Fibroblast of the aortic adventitia (primary cell): ENCODE data around the gene DEGS1. TPM values are rescaled to one million over a fixed set of nuclear protein-coding genes. Genes with fewer than 3 reads are reported as not detected.

Source experiments
- DNase-seq: peaks from one replicate; pipeline ENCODE4 v3.0.0-alpha.2; 2010; ENCODE audit warnings: low read depth
- H3K4me3 ChIP-seq: 2 replicates; pipeline ENCODE4 v1.5.1; 2011; ENCODE audit warnings: low read depth, mild to moderate bottlenecking, control low read depth, low read length, moderate library complexity
- total RNA-seq: library from RNA; depleted of rRNA; stranded (reverse); fragments of >200 nt; gene quantifications from 2 replicates; pipeline ENCODE4 v1.2.3, GENCODE V29; 2012; ENCODE audit warnings: low replicate concordance
- TF ChIP-seq, protein P1 (sequence below): IDR thresholded peaks from 2 replicates; pipeline ENCODE4 v1.5.1; 2011; ENCODE audit warnings: mild to moderate bottlenecking, low read length, control low read depth, inconsistent platforms; ENCODE audit not compliant: insufficient read depth

The DEGS1 gene
- total RNA-seq, 1 donor: 125 TPM

DNA sequence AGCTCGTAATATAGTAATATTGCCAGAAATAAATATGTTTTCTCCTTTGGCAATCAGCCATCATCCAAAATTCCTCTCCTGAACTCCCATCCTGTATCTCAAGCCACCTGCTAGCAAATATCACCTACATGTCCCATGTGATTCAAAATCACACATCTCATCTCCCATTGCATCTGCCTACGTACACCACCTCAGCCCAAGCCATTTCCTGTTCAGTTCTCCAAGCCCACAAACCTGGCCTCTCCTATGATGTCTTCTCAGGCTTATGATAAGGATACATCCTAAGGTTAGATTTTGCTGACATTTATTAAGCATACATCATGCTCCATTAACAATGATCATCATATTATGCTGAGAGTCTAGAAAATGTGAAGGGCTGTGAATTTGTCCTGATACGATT is 31.9 kb upstream of the DEGS1 start:
- no peak for DNase-seq
- H3K4me3 ChIP-seq: no peak overlapping the region
- TF ChIP-seq, protein P1, sequence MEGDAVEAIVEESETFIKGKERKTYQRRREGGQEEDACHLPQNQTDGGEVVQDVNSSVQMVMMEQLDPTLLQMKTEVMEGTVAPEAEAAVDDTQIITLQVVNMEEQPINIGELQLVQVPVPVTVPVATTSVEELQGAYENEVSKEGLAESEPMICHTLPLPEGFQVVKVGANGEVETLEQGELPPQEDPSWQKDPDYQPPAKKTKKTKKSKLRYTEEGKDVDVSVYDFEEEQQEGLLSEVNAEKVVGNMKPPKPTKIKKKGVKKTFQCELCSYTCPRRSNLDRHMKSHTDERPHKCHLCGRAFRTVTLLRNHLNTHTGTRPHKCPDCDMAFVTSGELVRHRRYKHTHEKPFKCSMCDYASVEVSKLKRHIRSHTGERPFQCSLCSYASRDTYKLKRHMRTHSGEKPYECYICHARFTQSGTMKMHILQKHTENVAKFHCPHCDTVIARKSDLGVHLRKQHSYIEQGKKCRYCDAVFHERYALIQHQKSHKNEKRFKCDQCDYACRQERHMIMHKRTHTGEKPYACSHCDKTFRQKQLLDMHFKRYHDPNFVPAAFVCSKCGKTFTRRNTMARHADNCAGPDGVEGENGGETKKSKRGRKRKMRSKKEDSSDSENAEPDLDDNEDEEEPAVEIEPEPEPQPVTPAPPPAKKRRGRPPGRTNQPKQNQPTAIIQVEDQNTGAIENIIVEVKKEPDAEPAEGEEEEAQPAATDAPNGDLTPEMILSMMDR: no peak

DNA sequence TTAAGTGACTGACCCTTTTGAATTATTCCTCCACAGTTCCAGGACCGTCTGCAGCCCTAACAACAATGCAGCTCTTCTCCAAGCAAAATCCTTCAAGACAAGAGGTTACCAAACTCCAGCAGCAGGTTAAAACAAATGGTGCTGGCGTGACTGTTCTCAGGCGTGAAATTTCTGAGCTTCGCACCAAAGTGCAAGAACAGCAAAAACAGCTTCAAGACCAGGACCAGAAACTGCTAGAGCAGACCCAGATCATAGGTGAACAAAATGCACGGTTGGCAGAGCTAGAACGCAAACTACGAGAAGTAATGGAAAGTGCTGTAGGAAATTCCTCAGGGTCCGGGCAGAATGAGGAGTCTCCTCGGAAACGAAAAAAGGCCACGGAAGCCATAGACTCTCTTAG is 25.7 kb upstream of the DEGS1 start:
- TF ChIP-seq, protein P1: no peak
- DNase-seq: no peak
- H3K4me3 ChIP-seq: no peak overlapping the region

DNA sequence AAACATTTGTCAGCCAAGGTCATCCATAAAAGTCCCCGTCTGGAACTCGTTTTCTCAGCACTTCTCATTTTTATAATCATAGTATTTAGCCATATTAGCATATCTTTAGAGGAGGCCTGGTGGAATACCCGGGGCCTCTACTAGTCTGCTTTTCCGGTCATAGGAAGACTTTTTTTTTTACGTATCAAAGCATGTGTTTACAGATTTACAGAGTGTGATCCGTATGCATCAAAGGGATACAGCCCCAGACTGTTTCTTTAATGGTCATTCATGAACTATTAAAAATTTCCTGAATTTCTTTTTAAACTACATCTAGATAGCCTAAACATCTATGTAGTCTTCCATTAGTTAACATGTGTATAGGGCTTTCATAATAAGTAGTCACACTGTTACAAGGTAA is 23.5 kb upstream of the DEGS1 start:
- no peak overlapping the region for H3K4me3 ChIP-seq
- TF ChIP-seq, protein P1: no peak
- DNase-seq: no peak

- H3K4me3 ChIP-seq: no peak overlapping the region
- no peak for DNase-seq
- TF ChIP-seq, protein P1: no peak
Measured at GRCh38 chr1:224160171-224160682, 22.8 kb upstream of the DEGS1 start.

DNA sequence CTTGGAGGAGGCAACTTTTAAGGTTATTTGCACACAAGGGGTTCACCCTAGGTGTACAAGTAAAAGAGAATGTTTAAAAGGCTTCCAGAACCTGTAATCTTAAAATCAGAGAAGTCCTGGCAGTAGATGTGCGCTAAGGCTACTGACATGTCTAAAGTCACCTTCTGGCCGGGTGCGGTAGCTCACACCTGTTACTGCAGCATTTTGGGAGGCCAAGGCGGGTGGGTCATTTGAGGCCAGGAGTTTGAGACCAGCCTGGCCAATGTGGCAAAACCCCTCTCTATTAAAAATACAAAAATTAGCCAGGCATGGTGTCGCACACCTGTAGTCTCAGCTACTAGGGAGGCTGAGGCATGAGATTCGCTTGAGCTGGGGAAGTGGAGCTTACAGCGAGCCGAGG is 20.3 kb upstream of the DEGS1 start:
- TF ChIP-seq, protein P1: no peak
- H3K4me3 ChIP-seq: no peak overlapping the region
- no peak for DNase-seq

DNA sequence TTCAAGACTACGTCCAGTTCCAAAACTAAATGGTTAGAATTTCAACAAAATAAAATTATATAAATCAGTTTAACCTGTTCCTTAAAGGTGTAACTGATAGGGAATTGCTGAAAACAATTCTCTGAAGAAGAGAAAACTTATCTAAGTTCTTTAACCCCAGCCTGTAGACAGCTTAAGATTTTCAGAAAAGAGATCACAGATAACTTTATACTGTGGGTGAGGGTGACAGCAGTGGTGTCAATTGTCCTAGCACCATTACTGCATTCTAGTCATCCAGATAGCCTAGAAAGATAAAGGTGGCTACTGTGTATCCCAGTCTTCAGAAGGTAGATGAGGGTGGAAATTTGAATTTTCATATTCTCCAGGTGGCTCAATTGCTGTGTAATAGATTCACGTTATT is 19.7 kb upstream of the DEGS1 start:
- H3K4me3 ChIP-seq: no peak overlapping the region
- TF ChIP-seq, protein P1: no peak
- DNase-seq: no peak

DNA sequence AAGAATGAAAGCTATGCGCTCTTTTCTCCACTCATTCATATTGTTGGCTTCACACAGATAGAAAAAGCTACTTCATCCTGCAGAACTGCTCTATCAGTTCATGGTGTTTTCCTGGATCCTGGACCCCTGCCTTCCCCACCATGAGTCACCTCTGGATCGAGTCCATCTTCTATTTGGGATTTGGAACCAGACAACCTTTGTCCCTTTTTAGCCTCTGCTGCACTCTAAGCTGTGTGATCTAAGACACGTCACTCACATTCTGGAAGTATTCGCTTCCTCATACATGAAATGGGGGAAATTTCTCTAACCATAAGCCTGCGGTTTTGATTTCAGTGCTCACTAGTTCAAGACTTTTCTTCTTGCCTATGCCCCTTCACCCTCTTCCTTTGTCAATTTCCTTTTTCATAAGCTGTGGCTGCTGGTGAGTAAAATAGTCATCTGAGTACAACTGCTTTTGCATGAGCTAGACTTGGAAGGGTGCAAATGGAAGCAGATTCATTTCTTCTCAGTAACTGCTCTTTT is 14.1 kb upstream of the DEGS1 start:
- peak overlapping the region; percentile 28 for H3K4me3 ChIP-seq
- peak; percentile 98 for DNase-seq

More for the DNA sequence above, 14.1 kb upstream of the DEGS1 start:
- TF ChIP-seq, protein P1: no peak
